Cardiac fibroblast (primary cell): Measurements from ENCODE around the gene ADCY5.

Source experiments
- DNase-seq, 2 donors: peaks; one replicate each; pipeline versions ENCODE4 v3.0.0 to v3.0.0-alpha.2; 2010; ENCODE audit warnings: low read depth in 2 of 2
- H3K4me3 ChIP-seq, 2 donors: replicated peaks in 1 of 2; 1 replicate in 1 of 2; 2 replicates in 1 of 2; pipeline ENCODE4 v1.5.1; 2011; ENCODE audit warnings: low read depth in 2 of 2, low read length in 2 of 2, mild to moderate bottlenecking in 2 of 2, moderate library complexity in 1 of 2
- TF ChIP-seq, protein P1 (sequence below): IDR thresholded peaks from one replicate; pipeline ENCODE4 v1.5.1; 2011; ENCODE audit warnings: low read depth, mild to moderate bottlenecking, low read length, inconsistent platforms

Gene ADCY5

DNA sequence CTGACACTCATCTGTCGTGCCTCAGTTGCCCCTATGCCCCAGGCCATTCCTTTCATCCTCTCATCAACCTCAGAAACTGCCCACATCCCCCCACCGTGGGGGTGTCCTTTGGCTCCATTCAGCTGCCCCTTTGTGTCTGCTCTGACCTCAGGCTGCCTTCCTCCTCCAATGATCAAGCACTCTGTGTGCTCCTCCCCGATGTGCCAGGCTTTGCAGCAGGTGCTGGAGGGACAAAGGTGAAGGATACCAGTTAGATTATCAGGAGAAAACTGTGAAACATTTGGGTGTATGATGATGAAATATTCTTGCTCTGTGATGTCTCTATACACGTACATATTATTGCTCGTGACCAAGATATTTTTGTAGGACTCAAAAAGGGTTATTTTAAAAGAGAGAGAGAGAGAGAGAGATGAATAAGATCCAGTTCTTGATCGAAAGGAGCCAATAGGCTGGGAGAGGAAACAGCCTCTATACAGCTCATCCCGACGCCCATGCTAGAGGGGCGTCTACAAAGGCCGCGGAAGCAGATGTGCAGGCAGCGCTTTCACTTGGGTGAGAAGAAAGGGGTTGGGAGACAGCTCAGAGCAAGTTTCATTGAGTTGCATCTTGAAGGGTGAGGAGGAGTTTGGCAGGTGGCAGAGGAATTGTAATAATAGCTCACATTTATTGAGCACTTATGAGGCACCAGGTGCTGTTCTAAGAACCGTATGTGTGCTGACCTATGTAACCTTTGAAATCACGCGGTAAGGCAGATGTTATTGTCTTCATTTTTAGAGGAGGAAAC lies 28.3 kb upstream of the ADCY5 start:
- TF ChIP-seq, protein P1, sequence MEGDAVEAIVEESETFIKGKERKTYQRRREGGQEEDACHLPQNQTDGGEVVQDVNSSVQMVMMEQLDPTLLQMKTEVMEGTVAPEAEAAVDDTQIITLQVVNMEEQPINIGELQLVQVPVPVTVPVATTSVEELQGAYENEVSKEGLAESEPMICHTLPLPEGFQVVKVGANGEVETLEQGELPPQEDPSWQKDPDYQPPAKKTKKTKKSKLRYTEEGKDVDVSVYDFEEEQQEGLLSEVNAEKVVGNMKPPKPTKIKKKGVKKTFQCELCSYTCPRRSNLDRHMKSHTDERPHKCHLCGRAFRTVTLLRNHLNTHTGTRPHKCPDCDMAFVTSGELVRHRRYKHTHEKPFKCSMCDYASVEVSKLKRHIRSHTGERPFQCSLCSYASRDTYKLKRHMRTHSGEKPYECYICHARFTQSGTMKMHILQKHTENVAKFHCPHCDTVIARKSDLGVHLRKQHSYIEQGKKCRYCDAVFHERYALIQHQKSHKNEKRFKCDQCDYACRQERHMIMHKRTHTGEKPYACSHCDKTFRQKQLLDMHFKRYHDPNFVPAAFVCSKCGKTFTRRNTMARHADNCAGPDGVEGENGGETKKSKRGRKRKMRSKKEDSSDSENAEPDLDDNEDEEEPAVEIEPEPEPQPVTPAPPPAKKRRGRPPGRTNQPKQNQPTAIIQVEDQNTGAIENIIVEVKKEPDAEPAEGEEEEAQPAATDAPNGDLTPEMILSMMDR, result no peak
- no peak overlapping the region for H3K4me3 ChIP-seq
- DNase-seq, result no peak

DNA sequence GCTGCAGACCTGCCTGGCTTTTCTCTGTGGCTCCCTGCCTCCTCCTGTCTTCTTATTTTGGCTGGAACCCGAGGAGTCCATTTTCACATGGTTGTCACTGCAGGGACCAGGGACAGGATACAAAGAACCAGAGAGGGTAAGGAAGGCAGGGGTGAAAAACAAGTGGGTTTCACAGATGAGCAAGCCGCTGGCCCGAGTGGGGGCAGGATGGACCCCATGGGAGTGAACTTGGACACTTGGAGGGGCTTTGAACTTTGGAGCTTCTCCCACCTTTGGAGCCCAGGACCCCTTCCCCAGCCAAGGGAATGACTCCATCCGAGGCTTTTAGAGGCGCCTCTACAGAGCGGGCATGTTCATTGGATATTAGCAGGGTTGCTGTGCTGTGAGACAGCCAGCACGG lies 26.9 kb upstream of the ADCY5 start:
- TF ChIP-seq, protein P1, result no peak
- DNase-seq, result no peak
- no peak overlapping the region for H3K4me3 ChIP-seq

DNA sequence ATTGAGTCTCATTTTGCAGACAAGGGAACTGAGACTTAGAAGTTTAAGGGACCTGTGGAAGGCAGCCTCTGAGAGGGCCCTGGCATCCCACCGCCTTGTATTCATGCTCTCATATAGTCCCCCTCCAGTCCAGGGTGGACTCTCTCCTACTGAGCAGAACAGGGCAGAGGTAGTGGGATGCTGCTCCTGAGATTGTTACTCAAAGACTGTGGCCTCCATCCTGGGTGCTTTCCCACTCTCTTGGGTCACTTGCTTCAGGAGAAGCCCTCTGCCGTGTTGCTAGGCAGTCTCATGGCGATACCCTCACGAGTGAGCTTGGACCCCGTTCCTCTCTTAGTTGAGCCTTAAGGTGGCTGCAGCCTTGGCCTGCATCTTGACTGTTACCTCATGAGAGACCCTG lies 22.2 kb upstream of the ADCY5 start:
- no peak for DNase-seq
- TF ChIP-seq, protein P1, result no peak
- no peak overlapping the region for H3K4me3 ChIP-seq

DNA sequence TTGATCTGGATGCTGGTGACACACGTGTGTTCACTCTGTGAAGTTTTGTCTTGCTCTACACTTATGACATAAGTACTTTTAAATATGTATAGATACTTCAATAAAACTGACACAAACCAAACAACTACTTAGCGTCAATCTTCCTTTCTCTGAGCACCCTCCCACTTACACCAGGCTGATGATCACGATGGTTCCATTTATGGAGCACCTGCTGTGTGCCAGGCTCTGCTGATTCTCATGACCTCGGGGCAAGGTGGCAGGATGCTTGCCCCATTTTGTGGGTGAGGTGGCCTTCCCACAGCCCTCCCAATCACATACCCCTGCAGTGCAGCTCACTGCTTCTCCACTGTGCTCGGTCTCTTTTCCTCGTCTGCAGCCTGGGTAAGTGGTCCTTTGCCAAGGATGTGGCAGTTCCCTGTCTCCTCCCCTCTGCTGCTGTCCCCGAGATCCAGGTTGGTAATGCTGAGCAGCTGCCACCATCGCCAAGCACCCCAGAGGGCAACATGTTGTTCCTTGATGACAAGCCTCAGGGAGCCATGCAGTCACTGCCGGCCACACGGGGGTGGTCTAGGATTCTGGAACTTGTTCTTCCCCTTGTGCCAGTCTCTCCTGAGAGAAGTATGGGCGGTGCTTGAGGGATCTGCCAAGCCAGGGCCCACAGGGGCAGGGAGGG lies 20.6 kb upstream of the ADCY5 start:
- DNase-seq, result no peak

DNA sequence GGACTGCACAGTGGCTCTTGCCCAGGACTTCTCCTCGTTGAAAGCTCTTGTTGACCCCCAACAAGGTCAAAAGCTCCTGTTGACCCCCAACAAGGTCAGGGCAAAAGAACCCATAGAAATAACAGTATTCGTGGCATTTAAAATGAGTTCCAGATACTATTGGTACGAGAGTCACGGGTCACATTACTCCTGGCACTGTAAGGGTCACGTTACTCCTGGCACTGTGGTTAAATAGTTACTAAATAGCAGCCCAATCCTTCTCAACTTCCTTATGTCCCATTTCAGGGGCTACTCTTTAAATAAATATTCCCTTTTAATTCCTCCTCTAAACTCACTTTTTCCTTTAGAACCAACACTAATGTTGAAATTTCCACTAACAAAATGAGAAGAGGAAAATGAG lies 18.2 kb upstream of the ADCY5 start:
- no peak for DNase-seq
- TF ChIP-seq, protein P1, result no peak
- H3K4me3 ChIP-seq, result no peak overlapping the region

More for the DNA sequence above, 20.6 kb upstream of the ADCY5 start:
- TF ChIP-seq, protein P1, result no peak
- H3K4me3 ChIP-seq, result no peak overlapping the region

DNA sequence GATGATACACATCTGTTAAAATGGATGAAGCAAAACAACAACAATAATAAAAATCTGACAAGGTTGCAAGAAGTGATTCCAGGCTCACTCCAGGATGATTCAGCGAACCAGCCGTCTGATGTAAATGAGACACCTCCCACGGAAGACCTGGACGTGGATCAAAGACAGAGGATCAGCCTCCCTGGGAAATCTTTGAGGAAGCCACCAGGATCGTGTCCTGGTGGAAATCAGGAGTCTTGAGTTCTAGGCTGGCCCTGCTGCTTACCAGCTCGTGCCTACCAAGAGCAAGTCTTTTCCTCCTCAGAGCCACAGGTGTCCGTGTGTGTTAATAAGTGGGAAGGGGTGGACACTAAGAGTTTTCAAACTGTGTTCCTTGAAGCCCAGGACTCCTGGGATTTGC lies 15.3 kb upstream of the ADCY5 start:
- no peak overlapping the region for H3K4me3 ChIP-seq
- no peak for DNase-seq
- TF ChIP-seq, protein P1, result no peak
